HFFc6 (cell line): ENCODE results near the gene PPM1F. TPM values are rescaled to one million over a fixed set of nuclear protein-coding genes. Genes with fewer than 3 reads are reported as not detected.
A peak's percentile ranks its signal among the peaks of the same experiment; 100 is the strongest.

Experiments
- DNase-seq: peaks from one replicate; pipeline ENCODE4 v3.0.0-alpha.2; 2018
- H3K27ac Mint-ChIP-seq: 2 replicates; pipeline ENCODE4 v1.8.0; 2020; ENCODE audit warnings: mild to moderate bottlenecking, mixed read lengths
- H3K27me3 Mint-ChIP-seq: 2 replicates; pipeline ENCODE4 v1.8.0; 2021; ENCODE audit warnings: mild to moderate bottlenecking, moderate library complexity, mixed read lengths; ENCODE audit not compliant: insufficient read depth
- H3K36me3 Mint-ChIP-seq: 2 replicates; pipeline ENCODE4 v1.8.0; 2021; ENCODE audit warnings: low read depth, mixed read lengths
- H3K4me1 Mint-ChIP-seq: 2 replicates; pipeline ENCODE4 v1.8.0; 2020; ENCODE audit warnings: low read depth, mixed read lengths
- H3K4me3 Mint-ChIP-seq: 2 replicates; pipeline ENCODE4 v1.8.0; 2020; ENCODE audit warnings: mild to moderate bottlenecking, moderate library complexity, mixed read lengths
- H3K9me3 Mint-ChIP-seq: 2 replicates; pipeline ENCODE4 v1.8.0; 2020; ENCODE audit warnings: mild to moderate bottlenecking, mixed read lengths
- CTCF ChIP-seq: fragments of 200-600 bp; sonication (generic); IDR thresholded peaks from 2 replicates; pipeline ENCODE4 v1.5.0; 2021; ENCODE audit warnings: antibody characterized with exemption, mild to moderate bottlenecking
- total RNA-seq, 6 experiments: library from RNA; stranded (reverse); fragmentation: NEBNext Ultra II Directional; extraction: Animal tissue kit (Norgen Biotek cat#: 25700); gene quantifications; 2 replicates in 1 of 6; 3 replicates in 5 of 6; pipeline ENCODE4 v1.2.3, GENCODE V29; 2021

Gene PPM1F
- total RNA-seq, 6 experiments from 2014 or later: 56.1 to 65.3 (median 60.6) TPM

GRCh38 chr22:21959274-21960074, 6.8 kb upstream of the PPM1F start:
- Mint-ChIP-seq H3K36me3 (peaks cover 4% of the 10 kb centered on the region; the same call in 1 of the 2 replicates), H3K27ac (no peak overlapping the region), H3K4me3 (no peak overlapping the region), H3K27me3 (no peaks in the 10 kb centered on the region), H3K9me3 (no peaks in the 10 kb centered on the region), H3K4me1 (no peaks in the 10 kb centered on the region)
- TF ChIP-seq CTCF: no peak
- DNase-seq: no peak

GRCh38 chr22:21958360-21959273, 6.0 kb upstream of the PPM1F start:
- no peak for TF ChIP-seq CTCF
- Mint-ChIP-seq H3K27me3 (no peaks in the 10 kb centered on the region), H3K9me3 (no peaks in the 10 kb centered on the region), H3K36me3 (peaks cover 4% of the 10 kb centered on the region; the same call in 1 of the 2 replicates), H3K4me3 (no peak overlapping the region), H3K27ac (no peak overlapping the region), H3K4me1 (no peaks in the 10 kb centered on the region)
- no peak for DNase-seq

GRCh38 chr22:21951931-21952465, 650 bp downstream of the PPM1F start:
- H3K4me1 Mint-ChIP-seq: peaks cover 39% of the 10 kb centered on the region
- peak overlapping the region; percentile 53; the same call in 1 of the 2 replicates for H3K27ac Mint-ChIP-seq
- TF ChIP-seq CTCF: no peak
- no peaks in the 10 kb centered on the region for H3K27me3 Mint-ChIP-seq
- H3K9me3 Mint-ChIP-seq: no peaks in the 10 kb centered on the region
- peaks cover 10% of the 10 kb centered on the region for H3K36me3 Mint-ChIP-seq
- DNase-seq: peak; percentile 30
- H3K4me3 Mint-ChIP-seq: peak overlapping the region; percentile 90

- TF ChIP-seq CTCF: no peak
- Mint-ChIP-seq H3K9me3 (no peaks in the 10 kb centered on the region), H3K4me3 (peak overlapping the region; percentile 90), H3K27me3 (no peaks in the 10 kb centered on the region), H3K4me1 (peaks cover 48% of the 10 kb centered on the region), H3K36me3 (peaks cover 10% of the 10 kb centered on the region), H3K27ac (no peak overlapping the region)
- DNase-seq: no peak
These were observed 1.6 kb downstream of the PPM1F start for GRCh38 chr22:21951062-21951461.

- no peaks in the 10 kb centered on the region for H3K27me3 Mint-ChIP-seq
- H3K4me1 Mint-ChIP-seq: peaks cover 49% of the 10 kb centered on the region
- H3K4me3 Mint-ChIP-seq: no peak overlapping the region
- peaks cover 12% of the 10 kb centered on the region for H3K36me3 Mint-ChIP-seq
- H3K27ac Mint-ChIP-seq: no peak overlapping the region; the same call in 1 of the 2 replicates
- TF ChIP-seq CTCF: no peak
- DNase-seq: no peak
- no peaks in the 10 kb centered on the region for H3K9me3 Mint-ChIP-seq
These were observed 2.7 kb downstream of the PPM1F start for GRCh38 chr22:21949948-21950347.
